GM19099 (cell line): ENCODE data around the gene CRK.

ENCODE experiments used
- POLR2A ChIP-seq: IDR thresholded peaks from 3 replicates; pipeline ENCODE4 v1.6.1; 2011; ENCODE audit warnings: low read depth; ENCODE audit not compliant: insufficient read length; ENCODE audit errors: extremely low read depth

The CRK gene

GRCh38 chr17:1462164-1463112 lies 6.4 kb upstream of the CRK start:
- no peak for TF ChIP-seq POLR2A

DNA sequence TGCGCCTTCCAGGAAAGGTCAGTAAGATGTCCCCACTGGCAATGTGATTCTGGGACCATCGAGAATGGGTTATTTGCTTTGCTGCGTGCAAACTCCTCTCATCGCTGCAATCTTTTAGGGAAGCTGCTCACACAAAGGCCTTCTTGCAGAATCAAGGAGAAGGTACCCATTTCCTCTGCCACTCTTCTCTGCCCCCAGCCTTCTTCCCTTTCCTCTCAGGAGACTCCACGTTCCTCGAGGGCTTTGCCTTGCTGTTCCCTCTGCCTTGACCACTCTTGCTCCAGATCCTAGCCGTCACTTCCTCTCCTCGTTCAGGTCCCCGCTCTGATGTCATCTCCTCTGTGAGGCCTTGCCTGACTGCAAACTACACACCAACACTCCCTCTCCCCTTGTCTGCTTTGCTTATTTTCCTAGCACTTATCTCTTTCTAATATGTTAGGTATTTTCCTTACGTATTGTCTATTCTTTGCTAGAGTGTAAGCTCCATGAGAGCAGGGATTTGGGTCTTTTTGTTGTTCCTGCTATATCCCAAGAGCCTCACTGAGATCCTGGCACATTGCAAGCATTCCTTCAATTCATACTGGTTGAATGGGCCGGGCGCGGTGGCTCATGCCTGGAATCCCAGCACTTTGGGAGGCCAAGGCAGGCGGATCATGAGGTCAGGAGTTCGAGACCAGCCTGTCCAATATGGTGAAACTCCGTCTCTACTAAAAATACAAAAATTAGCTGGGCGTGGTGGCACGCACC lies 5.3 kb upstream of the CRK start:
- TF ChIP-seq POLR2A, result no peak

DNA sequence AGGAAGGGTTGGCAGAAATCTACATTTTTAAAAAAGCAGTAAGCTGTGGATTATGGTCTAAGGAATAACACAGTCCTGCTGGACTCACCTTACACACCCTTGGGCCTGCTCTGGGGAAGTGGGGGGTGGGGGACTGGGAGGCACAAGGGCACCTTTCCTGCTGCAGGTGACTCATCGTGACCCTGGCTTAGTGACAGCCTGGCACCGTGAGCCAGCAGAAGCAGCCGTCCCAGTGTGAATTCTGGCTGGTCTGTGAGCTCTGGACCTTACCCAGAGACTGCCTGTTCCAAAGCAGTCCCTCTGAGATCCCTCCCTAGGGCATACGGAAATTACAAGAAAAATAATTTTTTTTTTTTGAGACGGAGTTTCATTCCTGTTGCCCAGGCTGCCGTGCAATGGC lies 4.2 kb upstream of the CRK start:
- TF ChIP-seq POLR2A, result no peak

- no peak for TF ChIP-seq POLR2A
Measured at GRCh38 chr17:1455291-1455796, 688 bp downstream of the CRK start.

- no peak for TF ChIP-seq POLR2A
Measured at GRCh38 chr17:1454541-1454940, 1.5 kb downstream of the CRK start.

- TF ChIP-seq POLR2A, result no peak
Measured at GRCh38 chr17:1452836-1453235, 3.2 kb downstream of the CRK start.

- no peak for TF ChIP-seq POLR2A
Measured at GRCh38 chr17:1449412-1449967, 6.5 kb downstream of the CRK start.

DNA sequence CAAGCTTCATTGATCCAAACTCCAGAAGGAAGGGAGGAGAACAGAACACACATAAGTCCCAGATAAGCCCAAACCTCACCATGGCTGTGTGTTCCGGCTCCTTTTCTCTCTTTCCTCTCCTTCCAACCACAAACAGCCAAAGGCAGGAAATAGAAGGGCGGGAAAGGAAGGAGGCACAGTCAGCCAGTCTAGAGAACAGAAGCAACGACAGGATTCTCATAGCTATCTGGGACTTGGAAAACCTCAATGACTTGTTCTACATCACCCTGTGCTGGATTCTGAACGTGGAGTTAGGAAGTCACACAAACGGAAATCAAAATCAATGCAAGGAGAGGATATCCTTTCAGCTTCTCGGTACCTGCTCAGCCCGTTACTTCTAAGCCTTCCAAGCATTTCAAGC lies 9.0 kb downstream of the CRK start:
- TF ChIP-seq POLR2A, result no peak

DNA sequence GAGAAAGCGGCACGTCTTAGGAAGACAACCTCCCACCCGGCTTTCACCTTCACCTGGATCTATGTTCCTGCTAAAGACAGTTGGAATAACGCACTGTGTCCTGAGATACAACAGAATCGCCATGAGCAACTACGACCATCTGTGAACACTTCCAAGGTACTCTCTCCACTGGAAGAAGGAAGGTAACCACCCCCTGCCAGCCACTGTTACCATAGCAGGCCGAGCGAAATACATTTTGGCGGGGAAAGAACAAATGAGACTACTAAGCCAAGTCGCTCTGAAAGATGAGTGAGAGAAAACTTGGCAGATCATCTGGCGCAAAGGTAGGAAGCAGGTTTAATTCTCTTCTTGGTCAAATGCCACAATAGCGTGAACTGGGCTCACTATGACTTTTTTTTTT lies 9.8 kb downstream of the CRK start:
- no peak for TF ChIP-seq POLR2A

- no peak for TF ChIP-seq POLR2A
Measured at GRCh38 chr17:1442187-1442586, 13.8 kb downstream of the CRK start.

- no peak for TF ChIP-seq POLR2A
Measured at GRCh38 chr17:1440921-1441320, 15.1 kb downstream of the CRK start.

- no peak for TF ChIP-seq POLR2A
Measured at GRCh38 chr17:1438593-1439083, 17.4 kb downstream of the CRK start.

DNA sequence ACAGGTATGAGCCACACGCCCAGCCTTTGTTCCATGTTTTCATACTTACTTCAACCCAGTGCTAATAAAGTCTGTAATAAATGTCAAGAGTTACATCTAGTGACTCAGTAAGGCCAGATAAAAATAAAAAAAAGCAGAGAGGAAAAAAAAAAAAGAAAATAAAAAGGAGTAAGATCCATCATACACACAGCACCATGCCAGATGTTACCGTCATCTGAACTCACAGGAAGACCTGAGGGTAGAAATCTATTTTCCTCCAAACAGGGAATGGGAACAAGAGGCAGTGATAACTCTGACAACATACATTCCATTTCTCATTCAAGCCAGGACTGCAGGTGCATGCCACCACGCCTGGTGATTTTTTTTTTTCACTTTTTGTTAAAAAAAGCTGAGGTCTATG lies 20.7 kb downstream of the CRK start:
- no peak for TF ChIP-seq POLR2A

GRCh38 chr17:1434150-1434549 lies 21.9 kb downstream of the CRK start:
- no peak for TF ChIP-seq POLR2A

DNA sequence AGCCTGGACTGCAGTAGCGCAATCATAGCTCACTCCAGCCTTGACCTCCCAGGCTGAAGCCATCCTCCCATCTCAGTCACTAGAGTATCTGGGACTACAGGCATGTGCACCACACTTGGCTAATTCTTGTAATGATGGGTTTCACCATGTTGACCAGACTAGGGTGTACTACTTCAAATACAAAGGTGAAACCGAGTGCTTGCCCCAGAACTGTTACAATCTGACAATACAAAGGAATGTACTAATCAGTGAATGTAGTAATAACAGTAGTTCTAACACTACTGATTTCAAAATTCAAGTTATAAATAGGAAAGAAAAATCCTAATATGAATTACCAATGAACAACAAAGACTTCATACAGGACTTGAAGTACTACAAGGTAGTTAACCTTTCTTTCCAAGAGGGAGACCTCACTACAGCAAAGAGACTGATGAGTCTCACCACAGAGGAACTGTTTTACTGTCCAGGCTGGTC lies 24.4 kb downstream of the CRK start:
- no peak for TF ChIP-seq POLR2A
